GM18505 (cell line): ENCODE results near the gene OPN1SW.

Source experiments
- ATAC-seq: cut with Tn5 transposase; IDR thresholded peaks from one replicate; pipeline ENCODE4 v1.9.1; 2021; ENCODE audit not compliant: unreplicated experiment
- POLR2A ChIP-seq: IDR thresholded peaks from 4 replicates; pipeline ENCODE4 v1.6.1; 2011; ENCODE audit warnings: borderline replicate concordance; ENCODE audit not compliant: insufficient read depth, insufficient read length; ENCODE audit errors: extremely low read depth

Gene OPN1SW

DNA sequence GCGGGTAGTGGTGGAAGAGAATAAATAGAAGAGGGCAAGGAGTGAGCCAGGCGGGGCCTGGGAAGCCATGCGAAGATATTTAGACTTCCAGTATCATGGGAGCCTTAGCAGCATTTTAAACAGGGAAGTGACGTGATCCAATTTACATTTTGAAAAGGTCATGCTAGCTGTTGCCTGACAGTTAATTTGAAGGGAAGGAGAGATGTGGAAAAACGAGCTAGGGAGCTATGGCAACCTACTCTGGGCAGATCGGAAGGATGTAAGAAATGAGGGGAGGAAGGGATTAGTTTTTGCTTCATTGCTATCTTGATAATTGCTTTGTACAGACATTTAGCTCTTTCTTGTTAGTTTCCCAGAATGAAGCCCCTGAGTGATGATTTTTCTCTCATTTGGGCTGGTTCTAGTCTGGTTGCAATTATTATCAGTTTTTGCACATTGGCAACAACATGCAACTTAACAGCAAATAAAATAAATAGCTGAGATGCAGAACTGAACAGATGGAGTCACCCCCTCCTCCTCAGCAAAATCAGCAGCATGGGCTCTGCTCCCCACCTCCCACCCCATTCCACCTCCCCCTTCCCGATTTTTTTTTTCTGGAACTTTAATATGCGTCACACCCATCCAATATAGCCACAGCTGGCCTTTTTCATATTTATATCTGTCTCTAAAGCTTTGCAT, 49.4 kb downstream of the OPN1SW start:
- ATAC-seq = no peak
- TF ChIP-seq POLR2A = no peak

DNA sequence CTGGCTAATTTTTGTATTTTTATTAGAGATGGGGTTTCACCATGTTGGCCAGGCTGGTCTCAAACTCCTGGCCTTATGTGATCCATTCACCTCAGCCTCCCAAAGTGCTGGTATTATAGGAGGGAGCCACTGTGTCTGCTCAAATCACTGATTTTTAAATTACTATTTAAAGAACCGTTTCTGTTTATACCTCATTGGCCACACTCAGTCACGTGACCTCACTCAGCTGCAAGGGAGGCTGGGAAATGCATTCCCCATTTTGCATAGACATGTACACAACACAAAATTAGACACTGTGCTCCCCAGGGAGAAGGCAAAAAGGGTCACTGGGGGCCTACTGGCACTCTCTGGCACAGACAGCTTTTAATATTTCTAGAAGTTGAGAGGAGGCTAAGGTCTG, 50.1 kb downstream of the OPN1SW start:
- ATAC-seq = no peak
- TF ChIP-seq POLR2A = no peak

DNA sequence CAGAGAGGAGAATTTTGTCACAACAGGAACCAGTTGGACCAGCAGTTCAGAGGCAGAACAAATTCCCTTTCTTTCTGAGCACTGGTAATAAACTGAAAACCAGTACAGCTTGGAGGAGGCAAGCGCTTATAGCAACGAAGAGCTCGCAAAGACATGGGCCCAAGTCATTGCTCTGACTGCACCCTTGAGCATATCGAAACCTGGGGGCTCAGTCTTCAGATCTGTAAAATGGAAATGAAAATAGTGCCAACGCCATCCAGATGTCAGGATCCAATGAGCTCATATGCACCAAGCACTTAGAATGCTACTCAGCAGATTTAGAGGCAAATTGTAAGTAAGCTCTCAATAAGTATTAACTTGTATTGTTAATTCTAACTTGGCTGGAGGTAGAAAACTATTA, 50.9 kb downstream of the OPN1SW start:
- ATAC-seq = no peak
- no peak for TF ChIP-seq POLR2A
